ENCODE results near the gene RAET1L. TPM values are rescaled to one million over a fixed set of nuclear protein-coding genes. Genes with fewer than 3 reads are reported as not detected.
"Not testable (repeated sequence)": the region's sequence is repeated elsewhere in the genome, so short reads cannot be mapped to it uniquely, and the experiment has no call there.

The RAET1L gene
- total and polyA plus RNA-seq, 2 donors (not counting 3 experiments of a cell fraction or from before 2014, with no cell fraction given): not detected

GRCh38 chr6:150004101-150004782 is 21.1 kb downstream of the RAET1L start:
- intact Hi-C loops (cut with micrococcal nuclease) (loop anchor here (2.0 kb wide), 1 partner anchor 39 kb away; no protein-coding TSS in a partner anchor), dilution Hi-C loops (cut with MboI; ENCODE audit: extremely low pct_ligation_motif_present, low sequenced_read_pairs) (no loop called here)
- no peaks in the 10 kb centered on the region for H3K79me2 ChIP-seq (ENCODE audit: control insufficient read depth, insufficient read depth, low read length)
- peak overlapping the region in 1 of 3 experiments; percentile 82 for H3K4me3 ChIP-seq (replicated peaks in 1 of 3; ENCODE audit: insufficient read depth in 1 of 3, low read depth in 1 of 3, low read length in 3 of 3)
- ChIA-PET CTCF (interaction anchor here (1.0 kb wide), 1 partner anchor 12 kb away, joined by 5 read pairs; no protein-coding TSS in a partner anchor), POLR2A (no interaction called here)
- H3K27ac ChIP-seq (ENCODE audit: insufficient read depth, low read depth, low read length): no peak overlapping the region
- TF ChIP-seq EZH2 (IDR thresholded peaks at IDR 0.05; ENCODE audit: borderline replicate concordance, low read depth, low read length, severe bottlenecking) (peak; percentile 42), CTCF (IDR thresholded peaks at IDR 0.05; ENCODE audit: extremely low read depth in 1 of 2, insufficient read depth in 1 of 2, low read depth in 1 of 2, low read length in 2 of 2) (no peak)
- H4K20me1 ChIP-seq (replicated peaks; ENCODE audit: control insufficient read depth, extremely low read depth, insufficient read depth, low read length): no peaks in the 10 kb centered on the region
- no peaks in the 10 kb centered on the region for H3K9me3 ChIP-seq (replicated peaks; ENCODE audit: control insufficient read depth, insufficient read depth, low read length)
- no peaks in the 10 kb centered on the region for H3K36me3 ChIP-seq (ENCODE audit: control insufficient read depth in 2 of 2, extremely low read depth in 1 of 2, insufficient read depth in 2 of 2, low read length in 2 of 2)
- no peak overlapping the region for H3K9ac ChIP-seq (replicated peaks; ENCODE audit: extremely low read depth, insufficient read depth, low read length)
- FAIRE-seq (no peak), DNase-seq (ENCODE audit: low read depth, low spot score) (no peak)
- H3K27me3 ChIP-seq (ENCODE audit: control insufficient read depth in 2 of 2, insufficient read depth in 2 of 2, low read length in 2 of 2): peaks cover 4 to 8% of the 10 kb centered on the region in 2 experiments
- peak overlapping the region; percentile 97 for H2AFZ ChIP-seq (ENCODE audit: low read depth, low read length)
- no peaks in the 10 kb centered on the region for H3K9me1 ChIP-seq (replicated peaks; ENCODE audit: control insufficient read depth, extremely low read depth, insufficient read depth, low read length)
- no TSS peak for BruUV-seq (replicated peaks)
- H3K4me2 ChIP-seq (ENCODE audit: insufficient read depth, low read length): peak overlapping the region; percentile 31
- H3K4me1 ChIP-seq (ENCODE audit: control insufficient read depth, extremely low read depth, insufficient read depth, low read length): peaks cover 2% of the 10 kb centered on the region

GRCh38 chr6:150003599-150003998 is 21.7 kb downstream of the RAET1L start:
- dilution Hi-C loops (cut with MboI; ENCODE audit: extremely low pct_ligation_motif_present, low sequenced_read_pairs); DNase-seq (ENCODE audit: low read depth, low spot score); H3K9me3 ChIP-seq (replicated peaks; ENCODE audit: control insufficient read depth, insufficient read depth, low read length); H3K36me3 ChIP-seq (ENCODE audit: control insufficient read depth in 2 of 2, extremely low read depth in 1 of 2, insufficient read depth in 2 of 2, low read length in 2 of 2); H3K79me2 ChIP-seq (ENCODE audit: control insufficient read depth, insufficient read depth, low read length); H3K9me1 ChIP-seq (replicated peaks; ENCODE audit: control insufficient read depth, extremely low read depth, insufficient read depth, low read length); H3K9ac ChIP-seq (replicated peaks; ENCODE audit: extremely low read depth, insufficient read depth, low read length); H3K27ac ChIP-seq (ENCODE audit: insufficient read depth, low read depth, low read length); H4K20me1 ChIP-seq (replicated peaks; ENCODE audit: control insufficient read depth, extremely low read depth, insufficient read depth, low read length); FAIRE-seq; H3K4me1 ChIP-seq (ENCODE audit: control insufficient read depth, extremely low read depth, insufficient read depth, low read length); CTCF ChIA-PET; POLR2A ChIA-PET; H3K27me3 ChIP-seq (ENCODE audit: control insufficient read depth in 2 of 2, insufficient read depth in 2 of 2, low read length in 2 of 2); H3K4me3 ChIP-seq (replicated peaks in 1 of 3; ENCODE audit: insufficient read depth in 1 of 3, low read depth in 1 of 3, low read length in 3 of 3); BruUV-seq (replicated peaks); H2AFZ ChIP-seq (ENCODE audit: low read depth, low read length); intact Hi-C loops (cut with micrococcal nuclease); H3K4me2 ChIP-seq (ENCODE audit: insufficient read depth, low read length): not testable (repeated sequence)
